GM18868 (cell line): ENCODE data around the gene RPUSD1.
A peak's percentile ranks its signal among the peaks of the same experiment; 100 is the strongest.

Experiments used
- ATAC-seq: cut with Tn5 transposase; IDR thresholded peaks from one replicate; pipeline ENCODE4 v1.9.1; 2021; ENCODE audit warnings: mild to moderate bottlenecking, moderate library complexity; ENCODE audit not compliant: unreplicated experiment

Gene RPUSD1

GRCh38 chr16:799948-800833 is 12.0 kb upstream of the RPUSD1 start, which contains the start of gene GNG13:
Gene GNG13, minus strand, starts transcription at chr16:800734. Its CDS starts 1,657 bp downstream, at chr16:799077.
- ATAC-seq: no peak

- no peak for ATAC-seq
These were observed 11.1 kb upstream of the RPUSD1 start for GRCh38 chr16:799111-799947.

- ATAC-seq: no peak
These were observed 10.5 kb upstream of the RPUSD1 start for GRCh38 chr16:798666-799065.

GRCh38 chr16:797686-798085 is 9.5 kb upstream of the RPUSD1 start:
- no peak for ATAC-seq

- ATAC-seq: no peak
These were observed 8.9 kb upstream of the RPUSD1 start for GRCh38 chr16:797120-797420.

GRCh38 chr16:796296-797119 is 8.3 kb upstream of the RPUSD1 start:
- ATAC-seq: no peak

GRCh38 chr16:795580-796229 is 7.5 kb upstream of the RPUSD1 start:
- no peak for ATAC-seq

GRCh38 chr16:794853-795466 is 6.8 kb upstream of the RPUSD1 start:
- ATAC-seq: no peak

GRCh38 chr16:794091-794822 is 6.1 kb upstream of the RPUSD1 start:
- no peak for ATAC-seq

- ATAC-seq: no peak
These were observed 5.2 kb upstream of the RPUSD1 start for GRCh38 chr16:793414-793813.

- no peak for ATAC-seq
These were observed 4.2 kb upstream of the RPUSD1 start for GRCh38 chr16:792221-792995.

- ATAC-seq: no peak
These were observed 3.0 kb upstream of the RPUSD1 start for GRCh38 chr16:791131-791530.

- no peak for ATAC-seq
These were observed 1.9 kb upstream of the RPUSD1 start for GRCh38 chr16:790086-790485.

GRCh38 chr16:789191-789850 is 1.1 kb upstream of the RPUSD1 start:
- ATAC-seq: no peak

GRCh38 chr16:788399-789126 is 382 bp upstream of the RPUSD1 start, which contains the start of gene CHTF18:
Gene CHTF18, plus strand, starts transcription at chr16:788620. Its CDS starts 65 bp downstream, at chr16:788685.
- peak; percentile 76 for ATAC-seq

- ATAC-seq: no peak
These were observed 737 bp downstream of the RPUSD1 start for GRCh38 chr16:787321-787966.
